EH (cell line): Measurements from ENCODE around the gene CLMP.
A peak's percentile ranks its signal among the peaks of the same experiment; 100 is the strongest.

Source experiments
- DNase-seq: peaks from one replicate; pipeline ENCODE4 v3.0.0-alpha.2; 2015; ENCODE audit warnings: low read depth

CLMP gene

DNA sequence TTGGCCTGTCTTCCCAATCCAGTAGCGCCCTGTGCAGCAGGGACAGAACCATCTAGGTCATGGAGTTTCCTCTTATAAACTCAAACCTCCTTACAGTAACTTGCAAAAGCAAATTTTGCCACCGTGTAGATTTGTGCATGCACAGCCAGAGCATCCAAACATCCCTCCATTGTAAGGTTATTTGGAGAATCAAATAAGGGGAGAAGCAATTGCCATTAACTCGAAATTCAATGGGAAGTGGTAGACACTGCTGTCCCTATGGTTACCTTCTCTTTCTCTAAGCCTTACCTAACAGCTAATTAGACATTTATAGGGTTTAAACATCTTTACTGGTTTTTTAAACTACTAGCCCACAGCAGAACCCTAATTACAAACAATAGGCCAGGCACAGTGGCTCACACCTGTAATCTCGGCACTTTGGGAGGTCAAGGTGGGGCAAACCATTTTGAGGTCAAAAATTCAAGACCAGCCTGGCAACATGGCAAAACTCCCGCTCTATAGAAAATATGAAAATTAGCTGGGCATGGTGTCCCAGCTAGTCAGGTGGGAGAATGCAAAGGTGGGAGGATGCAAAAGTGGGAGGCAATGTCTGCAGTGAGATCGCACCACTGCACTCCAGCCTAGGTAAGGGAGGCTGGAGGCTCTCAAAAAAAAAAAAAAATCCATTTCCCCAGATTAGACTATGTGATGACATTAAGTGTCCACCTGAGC, 139.7 kb downstream of the CLMP start:
- DNase-seq = no peak

DNA sequence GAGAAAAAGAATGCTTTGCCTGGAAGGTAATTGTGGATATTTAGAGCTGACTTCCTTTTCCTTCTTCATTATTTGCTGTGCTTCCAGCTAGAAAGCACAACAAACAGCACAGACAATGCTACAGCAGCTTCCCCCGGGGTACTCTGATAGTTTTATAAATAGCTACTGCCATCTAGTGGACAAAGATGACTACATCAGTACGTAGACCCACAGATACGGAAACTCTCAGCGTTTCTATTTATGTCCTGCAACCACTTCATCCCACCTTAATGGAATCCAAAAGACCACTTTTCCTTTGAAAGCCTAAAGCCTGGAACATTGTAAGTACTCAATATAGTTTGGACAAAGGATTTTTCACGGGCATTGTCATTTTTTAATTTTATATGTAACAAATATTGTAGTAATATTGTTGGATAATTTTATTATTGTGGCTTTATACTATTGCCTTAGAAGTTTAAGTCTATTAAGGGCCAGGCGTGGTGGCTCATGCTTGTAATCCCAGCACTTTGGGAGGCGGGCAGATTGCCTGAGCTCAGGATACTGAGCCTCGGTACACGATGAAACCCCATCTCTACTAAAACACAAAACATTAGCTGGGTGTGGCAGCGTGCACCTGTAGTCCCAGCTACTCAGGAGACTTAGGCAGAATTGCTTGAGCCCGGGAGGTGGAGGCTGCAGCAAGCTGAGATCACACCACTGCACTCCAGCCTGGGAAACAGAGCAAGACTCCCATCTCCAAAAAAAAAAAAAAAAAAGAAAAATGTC, 140.6 kb downstream of the CLMP start:
- peak; percentile 78 for DNase-seq

DNA sequence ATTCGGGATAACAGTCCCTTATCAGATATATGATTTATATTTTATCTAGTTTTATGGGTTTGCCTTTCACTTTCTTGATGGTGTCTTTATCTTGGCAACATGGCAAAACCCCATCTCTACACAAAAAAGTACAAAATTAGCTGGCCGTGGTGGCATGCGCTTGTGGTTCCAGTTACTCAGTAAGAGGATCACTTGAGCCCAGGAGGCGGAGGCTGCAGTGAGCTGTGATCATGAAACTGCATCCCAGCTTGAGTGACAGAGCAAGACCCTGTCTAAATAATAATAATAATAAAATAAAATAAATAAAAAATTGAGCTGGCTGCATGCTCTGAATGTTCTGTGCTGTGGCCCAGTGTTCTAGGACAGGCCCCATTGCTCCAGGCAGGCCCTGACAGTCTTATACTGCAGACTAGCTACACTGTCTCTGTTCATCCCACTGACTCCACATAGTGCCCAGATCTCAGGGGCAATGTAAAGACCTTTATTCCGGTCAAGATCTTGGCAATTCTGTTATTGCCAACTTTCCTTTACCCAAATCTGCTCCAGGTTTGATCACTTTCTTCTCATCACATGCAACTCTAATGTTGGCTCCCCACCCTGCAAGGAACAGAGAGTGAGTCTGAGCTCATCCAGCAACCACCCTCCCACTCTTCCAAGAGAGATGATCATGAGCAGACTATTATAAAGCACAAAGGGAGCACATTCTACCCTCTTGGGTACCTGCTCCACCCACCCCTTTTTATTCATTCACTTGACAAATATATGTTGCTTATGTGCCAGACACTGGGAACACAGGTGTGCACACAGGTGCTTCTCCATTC, 141.9 kb downstream of the CLMP start:
- no peak for DNase-seq

DNA sequence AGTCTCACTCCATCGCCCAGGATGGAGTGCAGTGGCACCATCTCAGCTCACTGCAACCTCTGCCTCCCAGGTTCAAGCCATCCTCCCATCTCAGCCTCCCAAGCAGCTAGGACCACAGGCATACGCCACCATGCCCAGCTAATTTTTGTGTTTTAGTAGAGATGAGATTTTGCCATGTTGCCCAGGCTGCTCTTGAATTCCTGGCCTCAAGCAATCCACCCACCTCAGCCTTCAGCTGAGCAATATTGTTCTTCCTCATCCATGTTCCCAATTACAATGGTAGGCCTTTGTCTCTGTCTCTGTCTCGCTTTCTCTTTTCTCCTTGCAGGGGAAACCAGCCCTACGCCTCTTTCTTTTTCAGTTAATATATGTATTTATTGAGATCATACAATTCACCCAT, 143.4 kb downstream of the CLMP start:
- DNase-seq = no peak

DNA sequence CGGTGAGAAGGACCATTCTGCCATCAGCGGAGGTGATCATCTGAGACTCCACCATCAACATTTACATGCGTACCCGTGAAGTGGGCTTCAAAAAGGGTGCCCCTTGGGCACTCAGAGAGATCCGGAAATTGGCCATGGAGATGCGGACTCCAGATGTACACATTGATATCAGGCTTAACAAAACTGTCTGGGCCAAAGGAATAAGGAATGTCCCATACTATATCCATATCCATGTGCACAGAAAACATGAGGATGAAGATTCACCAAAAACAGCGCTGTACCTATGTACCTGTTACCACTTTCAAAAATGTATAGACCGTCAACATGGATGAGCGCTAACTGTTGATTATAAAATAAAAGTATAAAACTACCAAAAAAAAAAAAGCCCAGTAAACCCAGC, 143.9 kb downstream of the CLMP start:
- DNase-seq = no peak

DNA sequence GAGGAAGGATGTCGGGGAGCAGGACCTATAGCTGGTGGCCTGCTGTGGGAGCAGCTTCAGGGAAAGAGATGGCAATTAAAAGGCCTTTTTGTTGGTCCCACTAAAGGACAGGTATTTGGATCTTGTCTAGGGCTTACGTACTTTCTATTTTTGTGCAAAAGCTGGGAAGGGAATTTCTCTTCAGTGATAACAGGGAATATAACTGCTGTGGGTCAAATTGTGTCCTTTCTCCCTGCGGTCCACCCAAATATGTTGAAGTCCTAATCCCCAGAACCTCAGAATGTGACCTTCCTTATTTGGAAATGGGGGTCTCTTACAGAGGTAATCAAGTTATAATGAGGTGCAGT, 147.1 kb downstream of the CLMP start:
- DNase-seq = no peak

DNA sequence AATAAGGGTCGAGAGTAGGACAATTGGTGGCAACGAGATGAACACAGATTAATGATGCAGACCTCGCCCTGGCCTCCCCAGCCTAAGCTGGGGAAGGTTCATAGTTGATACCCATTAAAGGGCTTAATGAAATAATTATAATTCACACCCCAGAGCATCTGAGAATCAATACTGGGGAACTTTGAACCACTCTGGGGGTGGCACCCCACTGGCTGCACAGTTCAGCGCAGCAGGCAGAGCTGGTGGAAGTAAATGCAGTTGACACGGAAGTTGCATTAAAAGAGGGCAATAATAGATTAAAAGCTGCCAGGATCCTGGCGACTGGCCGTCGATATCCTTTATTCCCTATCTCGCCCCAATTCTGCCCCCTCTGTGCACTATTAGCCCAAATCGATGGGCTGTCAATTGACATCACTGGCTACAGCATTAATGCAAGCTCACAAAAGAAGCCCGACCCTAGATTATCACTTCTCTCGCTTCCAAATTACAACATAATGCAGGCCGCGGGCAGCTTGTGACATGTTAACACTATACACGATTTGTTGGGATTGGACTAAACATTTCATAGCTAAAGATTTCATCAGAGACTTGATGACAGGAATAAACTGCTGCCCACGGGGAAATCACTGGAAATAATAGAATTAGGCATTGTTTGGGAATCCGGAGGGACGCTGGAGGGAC, 147.6 kb downstream of the CLMP start:
- no peak for DNase-seq

DNA sequence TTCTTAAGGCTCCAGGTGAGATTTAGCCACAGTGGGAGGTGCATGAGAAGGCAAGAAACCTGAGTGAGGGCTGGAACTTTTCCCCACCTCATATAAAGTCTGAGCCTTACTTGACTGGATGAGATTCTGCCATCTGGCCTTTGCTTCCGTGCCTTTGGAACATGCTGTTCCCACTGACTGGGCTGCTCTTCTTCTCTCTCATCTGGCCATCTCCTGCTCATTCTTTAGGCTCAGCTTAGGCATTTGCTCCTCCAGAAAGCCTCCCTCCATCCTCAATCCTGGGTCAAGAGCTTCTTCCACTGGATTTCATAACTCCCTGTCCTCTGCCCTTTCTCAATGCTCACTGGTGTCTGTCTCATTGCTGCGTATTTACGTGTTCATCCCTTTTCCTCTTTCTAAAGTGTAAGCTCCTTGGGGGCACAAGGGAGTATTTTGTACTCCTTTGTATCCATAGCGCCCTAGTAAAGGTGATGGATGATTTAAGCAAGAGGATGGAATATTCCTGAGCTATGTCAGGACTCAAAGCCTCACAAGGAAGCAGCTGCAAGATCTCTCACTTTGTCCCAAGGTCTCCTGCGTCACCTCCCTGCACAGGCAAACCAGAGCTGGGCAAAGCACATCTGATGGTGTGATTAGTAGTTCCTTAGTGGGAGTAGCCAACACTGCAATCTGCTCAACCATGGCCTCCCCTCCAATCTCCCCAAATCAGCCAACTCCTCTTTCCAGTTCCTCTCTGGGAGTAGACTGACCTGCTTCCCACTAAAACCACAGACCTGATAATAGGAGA, 148.4 kb downstream of the CLMP start:
- no peak for DNase-seq

DNA sequence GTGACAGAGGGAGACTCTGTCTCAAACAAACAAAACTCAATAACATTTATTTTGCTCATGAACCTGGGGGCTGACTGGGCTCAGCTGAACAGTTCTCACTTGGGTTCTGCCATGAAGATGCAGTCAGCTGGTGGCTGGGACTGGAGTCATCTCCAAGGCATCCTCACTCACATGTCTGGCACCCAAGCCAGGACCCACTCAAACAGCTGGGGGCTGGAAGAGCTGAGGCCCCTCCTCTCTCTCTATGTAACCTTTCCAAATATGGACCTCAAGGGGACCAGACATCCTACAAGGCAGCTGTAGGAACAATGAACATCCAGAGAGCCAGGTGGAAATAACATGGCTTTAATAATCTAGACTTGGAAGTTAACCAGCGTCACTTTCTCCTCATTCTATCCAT, 149.9 kb downstream of the CLMP start:
- peak; percentile 37 for DNase-seq

DNA sequence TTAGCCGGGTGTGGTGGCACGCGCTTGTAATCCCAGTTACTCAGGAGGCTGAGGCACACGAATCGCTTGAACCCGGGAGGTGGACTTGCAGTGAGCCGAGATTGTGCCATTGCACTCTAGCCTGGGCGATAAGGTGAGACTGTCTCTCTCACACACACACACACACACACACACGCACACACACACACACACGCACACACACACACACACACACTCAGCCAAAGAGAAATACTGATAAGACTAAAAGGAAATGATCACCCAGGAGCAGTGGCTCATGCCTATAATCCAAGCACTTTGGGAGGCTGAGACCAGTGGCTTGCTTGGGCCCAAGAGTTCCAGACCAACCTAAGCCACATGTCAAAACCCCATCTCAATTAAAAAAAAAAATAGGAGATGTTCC, 153.9 kb downstream of the CLMP start:
- DNase-seq = no peak

DNA sequence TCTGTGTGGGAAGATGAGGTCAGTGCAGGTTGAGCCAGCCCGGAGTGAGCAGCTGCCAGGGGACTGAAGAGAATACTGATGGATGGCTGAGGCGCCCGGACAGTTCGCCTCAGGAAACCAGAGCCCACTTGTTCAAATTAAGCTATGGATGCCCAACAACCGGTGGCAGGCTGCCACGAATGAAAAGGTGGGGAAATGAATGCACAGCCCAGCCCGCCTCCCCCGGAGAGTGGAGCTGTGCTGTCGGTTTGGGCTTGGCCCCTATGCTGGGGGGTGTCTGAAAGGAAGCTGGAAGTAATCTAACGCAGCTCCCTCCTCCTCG, 155.0 kb downstream of the CLMP start:
- no peak for DNase-seq

DNA sequence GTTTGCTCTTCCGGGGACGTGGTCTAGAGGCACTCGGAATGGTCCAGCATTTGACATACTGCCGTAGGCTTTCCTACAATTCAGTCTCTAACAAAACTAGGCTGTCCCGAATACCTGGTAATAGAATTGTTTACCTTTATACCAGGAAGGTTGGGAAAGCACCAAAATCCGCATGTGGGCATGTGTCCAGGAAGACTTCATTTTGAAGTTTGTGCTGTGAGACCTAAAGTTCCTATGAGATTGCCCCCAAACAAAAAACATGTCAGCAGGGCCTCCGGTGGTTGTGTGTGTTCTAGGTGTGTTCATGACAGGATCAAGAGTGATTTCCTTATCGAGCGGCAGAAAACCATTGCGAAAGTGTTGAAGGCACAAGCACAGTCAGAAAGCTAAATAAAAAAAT, 159.2 kb downstream of the CLMP start:
- DNase-seq = no peak

DNA sequence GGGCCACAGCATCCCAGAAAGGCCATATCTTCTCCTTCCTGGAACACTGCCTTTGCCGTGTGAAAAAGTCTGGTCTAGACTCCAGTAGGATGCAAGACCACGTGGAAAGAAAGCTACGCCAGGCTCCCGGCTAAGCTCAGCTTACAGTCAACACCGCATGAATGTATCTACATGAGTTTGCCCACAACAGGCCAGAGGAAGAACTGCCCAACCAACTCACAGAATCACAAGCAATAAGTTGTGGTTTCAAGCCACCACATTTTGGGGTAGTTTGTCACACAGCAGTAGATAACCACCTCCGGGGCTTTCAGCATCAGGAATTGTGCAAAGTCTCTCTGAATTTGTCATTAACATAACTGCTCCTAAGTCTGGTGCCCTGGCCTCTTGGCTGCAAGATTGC, 160.5 kb downstream of the CLMP start:
- DNase-seq = no peak

DNA sequence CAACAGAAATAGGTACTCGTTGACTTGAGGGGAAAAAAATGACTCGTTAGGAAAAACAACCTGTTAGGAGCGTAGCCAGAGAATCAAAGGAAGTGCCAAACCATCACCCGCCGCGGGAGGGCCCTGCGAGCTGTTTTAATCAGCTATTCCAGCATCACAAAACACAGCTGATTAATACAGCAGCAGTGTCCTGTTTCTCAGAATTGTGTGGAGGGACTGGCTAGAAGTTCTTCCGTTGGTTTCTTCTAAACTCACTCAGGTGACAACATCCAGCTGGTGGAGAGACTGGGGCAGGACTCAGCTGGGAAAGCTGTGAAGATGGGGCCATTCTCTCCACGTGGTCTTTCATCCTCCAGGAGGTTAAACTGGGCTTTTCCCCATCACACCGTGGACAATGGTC, 161.2 kb downstream of the CLMP start:
- DNase-seq = peak; percentile 19

DNA sequence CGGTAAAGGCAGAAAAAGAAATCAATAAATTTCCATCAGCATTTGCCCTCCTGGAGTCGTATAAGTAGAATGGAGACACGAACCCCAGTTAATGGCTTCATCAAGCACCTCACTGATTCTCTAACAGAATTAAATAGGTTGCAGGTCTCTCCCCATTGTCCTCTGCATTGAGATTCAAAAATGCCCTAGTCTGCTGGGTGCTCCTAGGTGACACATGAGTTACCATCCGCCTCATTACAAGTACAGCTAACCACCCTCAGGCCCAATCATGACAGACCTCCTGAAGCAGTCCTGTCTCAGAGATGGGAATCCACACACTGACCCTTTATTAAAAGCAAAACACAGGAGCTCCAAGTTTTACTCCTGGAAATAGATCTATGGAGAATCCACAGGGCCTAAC, 164.5 kb downstream of the CLMP start:
- no peak for DNase-seq

DNA sequence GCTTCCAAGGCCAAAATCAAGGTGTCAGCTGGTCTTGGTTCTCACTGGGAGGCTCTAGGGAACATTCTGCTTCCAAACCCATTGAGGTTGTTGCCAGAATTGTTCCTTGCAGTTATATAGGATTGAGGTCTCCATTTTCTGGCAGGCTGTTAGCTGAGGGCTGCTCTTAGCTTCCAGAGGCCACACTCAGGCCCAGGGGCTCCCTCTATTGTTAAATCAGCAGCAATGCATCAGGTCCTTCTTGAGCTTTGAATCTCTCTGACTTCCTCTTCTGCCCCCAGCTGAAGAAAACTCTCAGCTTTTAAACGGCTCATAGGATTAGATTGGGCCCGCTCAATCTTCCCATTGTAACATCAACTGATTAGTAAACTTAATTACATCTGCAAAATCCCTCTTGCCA, 174.1 kb downstream of the CLMP start:
- peak; percentile 68 for DNase-seq
